Vagina (tissue), 2 donors: Measurements from ENCODE around the gene BAG5. TPM values are rescaled to one million over a fixed set of nuclear protein-coding genes. Genes with fewer than 3 reads are reported as not detected.

Source experiments
- DNase-seq, 2 donors: peaks; one replicate each; pipeline ENCODE4 v3.0.0-alpha.2; 2017; ENCODE audit errors: extremely low spot score in 2 of 2
- H3K27ac ChIP-seq: fragments of 200-600 bp; sonication (generic); one replicate; pipeline ENCODE4 v1.5.1; 2019
- H3K27me3 ChIP-seq: fragments of 200-600 bp; sonication (generic); one replicate; pipeline ENCODE4 v1.5.1; 2019
- H3K36me3 ChIP-seq, 2 donors: fragments of 200-600 bp; sonication (generic); one replicate each; pipeline ENCODE4 v1.5.1; 2017 to 2019
- H3K4me1 ChIP-seq: fragments of 200-600 bp; sonication (generic); one replicate; pipeline ENCODE4 v1.5.1; 2019
- H3K4me3 ChIP-seq, 2 donors: fragments of 200-600 bp; sonication (generic); 1 replicate in 1 of 2; 2 replicates in 1 of 2; pipeline ENCODE4 v1.5.1; 2016 to 2019
- H3K9me3 ChIP-seq: fragments of 200-600 bp; sonication (generic); one replicate; pipeline ENCODE4 v1.5.1; 2019
- CTCF ChIP-seq, 3 experiments: fragments of 450-650 bp in 2 of 3; fragments of 200-600 bp in 1 of 3; sonication (generic) in 1 of 3; IDR thresholded peaks; one replicate each; pipeline ENCODE4 v1.5.1; 2017 to 2019; ENCODE audit warnings: antibody characterized with exemption in 3 of 3, mild to moderate bottlenecking in 2 of 3, moderate library complexity in 2 of 3
- POLR2A ChIP-seq, 2 donors: fragments of 450-650 bp; IDR thresholded peaks; one replicate each; pipeline ENCODE4 v1.6.1; 2017; ENCODE audit warnings: antibody characterized with exemption in 2 of 2, mild to moderate bottlenecking in 2 of 2, moderate library complexity in 2 of 2
- POLR2AphosphoS5 ChIP-seq, 2 donors: sonication (generic); formaldehyde crosslinking; IDR thresholded peaks; one replicate each; pipeline ENCODE4 v1.9.0; 2017; ENCODE audit warnings: antibody characterized with exemption in 2 of 2, mild to moderate bottlenecking in 2 of 2, low read depth in 1 of 2; ENCODE audit not compliant: insufficient read depth in 1 of 2
- intact Hi-C: fragments of 100-400 bp; cut with DNase I; formaldehyde crosslinking; loops from one replicate; pipeline ENCODE4 v1.15.1; 2023
- total RNA-seq: library from RNA; depleted of rRNA; stranded (reverse); fragments of >200 nt; gene quantifications from one replicate; pipeline ENCODE4 v1.2.3, GENCODE V29; 2016

The BAG5 gene
- total RNA-seq, 1 donor from 2014 or later: 21.6 TPM

- intact Hi-C loops: no loop called here
- no peaks in the 10 kb centered on the region for H3K27me3 ChIP-seq
- H3K9me3 ChIP-seq: no peaks in the 10 kb centered on the region
- DNase-seq: no peak
- no peak for TF ChIP-seq CTCF (IDR thresholded peaks at IDR 0.05)
- TF ChIP-seq POLR2AphosphoS5 (IDR thresholded peaks at IDR 0.05; ENCODE audit: insufficient read depth in 1 of 2, low read depth in 1 of 2): no peak
- TF ChIP-seq POLR2A (IDR thresholded peaks at IDR 0.05): no peak
- peaks cover 56% of the 10 kb centered on the region for H3K4me1 ChIP-seq
- peak overlapping the region; percentile 87 for H3K27ac ChIP-seq
- H3K36me3 ChIP-seq: no peaks in the 10 kb centered on the region
- H3K4me3 ChIP-seq: no peak overlapping the region
Measured at GRCh38 chr14:103552846-103553210, 9.6 kb downstream of the BAG5 start.

- peak overlapping the region; percentile 87 for H3K27ac ChIP-seq
- peak in 1 of 2 donors; percentile 15 for TF ChIP-seq POLR2AphosphoS5 (IDR thresholded peaks at IDR 0.05; ENCODE audit: insufficient read depth in 1 of 2, low read depth in 1 of 2)
- TF ChIP-seq POLR2A (IDR thresholded peaks at IDR 0.05): no peak
- no peak for TF ChIP-seq CTCF (IDR thresholded peaks at IDR 0.05)
Measured at GRCh38 chr14:103552011-103552845, 10.2 kb downstream of the BAG5 start.

GRCh38 chr14:103551338-103551762 is 11.1 kb downstream of the BAG5 start:
- DNase-seq: no peak
- TF ChIP-seq CTCF (IDR thresholded peaks at IDR 0.05) (no peak), POLR2AphosphoS5 (IDR thresholded peaks at IDR 0.05; ENCODE audit: insufficient read depth in 1 of 2, low read depth in 1 of 2) (peak in 1 of 2 donors; percentile 68)
- Histone ChIP-seq H3K36me3 (no peaks in the 10 kb centered on the region), H3K27me3 (no peaks in the 10 kb centered on the region), H3K4me1 (peaks cover 45% of the 10 kb centered on the region), H3K4me3 (peak overlapping the region in 1 of 2 donors; percentile 3), H3K27ac (peak overlapping the region; percentile 87), H3K9me3 (no peaks in the 10 kb centered on the region)
- intact Hi-C loops: loop anchor here (2.0 kb wide), 1 partner anchor 31 kb away; no protein-coding TSS in a partner anchor

More at GRCh38 chr14:103552011-103552845, 10.2 kb downstream of the BAG5 start:
- Histone ChIP-seq H3K27me3 (no peaks in the 10 kb centered on the region), H3K4me3 (peak overlapping the region in 1 of 2 donors; percentile 3), H3K4me1 (peaks cover 50% of the 10 kb centered on the region), H3K9me3 (no peaks in the 10 kb centered on the region), H3K36me3 (no peaks in the 10 kb centered on the region)
- intact Hi-C loops: no loop called here
- DNase-seq: no peak

GRCh38 chr14:103550451-103551337 is 11.8 kb downstream of the BAG5 start:
- H3K4me3 ChIP-seq: peak overlapping the region in 1 of 2 donors; percentile 3
- H3K27ac ChIP-seq: peak overlapping the region; percentile 87
- intact Hi-C loops: loop anchor here (2.0 kb wide), 1 partner anchor 30 kb away; no protein-coding TSS in a partner anchor
- no peaks in the 10 kb centered on the region for H3K36me3 ChIP-seq
- DNase-seq: no peak
- peaks cover 47% of the 10 kb centered on the region for H3K4me1 ChIP-seq
- TF ChIP-seq POLR2A (IDR thresholded peaks at IDR 0.05) (no peak), CTCF (IDR thresholded peaks at IDR 0.05) (no peak), POLR2AphosphoS5 (IDR thresholded peaks at IDR 0.05; ENCODE audit: insufficient read depth in 1 of 2, low read depth in 1 of 2) (no peak)
- H3K27me3 ChIP-seq: no peaks in the 10 kb centered on the region
- no peaks in the 10 kb centered on the region for H3K9me3 ChIP-seq
